Adrenal gland (tissue), 19 donors: ENCODE data around the gene STAT4. TPM values are rescaled to one million over a fixed set of nuclear protein-coding genes. Genes with fewer than 3 reads are reported as not detected.

Experiments
- DNase-seq, 7 donors: peaks; one replicate each; pipeline ENCODE4 v3.0.0-alpha.2; 2019 to 2020
- H3K27ac ChIP-seq, 5 donors: fragments of 200-600 bp; sonication (generic) in 4 of 5; 1 replicate in 3 of 5; 2 replicates in 2 of 5; pipeline versions ENCODE4 v1.5.1 to v1.8.0; 2016 to 2020; ENCODE audit warnings: mild to moderate bottlenecking in 1 of 5
- H3K27me3 ChIP-seq: fragments of 200-600 bp; 2 replicates; pipeline ENCODE4 v1.8.0; 2021
- H3K36me3 ChIP-seq, 2 donors: fragments of 200-600 bp; replicated peaks in 1 of 2; 1 replicate in 1 of 2; 2 replicates in 1 of 2; pipeline versions ENCODE4 v1.5.1 to v1.8.0; 2018 to 2022
- H3K4me1 ChIP-seq, 2 donors: fragments of 200-600 bp; replicated peaks in 1 of 2; 1 replicate in 1 of 2; 2 replicates in 1 of 2; pipeline versions ENCODE4 v1.5.1 to v1.8.0; 2018 to 2021
- H3K4me3 ChIP-seq, 4 donors: fragments of 200-600 bp; sonication (generic) in 3 of 4; one replicate each; pipeline ENCODE4 v1.5.1; 2016 to 2018
- H3K9me3 ChIP-seq, 3 donors: fragments of 200-600 bp; sonication (generic) in 1 of 3; replicated peaks in 1 of 3; 1 replicate in 2 of 3; 2 replicates in 1 of 3; pipeline versions ENCODE4 v1.5.1 to v1.8.0; 2016 to 2021
- POLR2A ChIP-seq, 2 donors: fragments of 450-650 bp; IDR thresholded peaks; one replicate each; pipeline ENCODE4 v1.6.1; 2017; ENCODE audit warnings: antibody characterized with exemption in 2 of 2, mild to moderate bottlenecking in 2 of 2, moderate library complexity in 1 of 2
- WGBS, 4 donors: extraction: QIAGEN DNeasy Blood & Tissue Kit in 2 of 4; methylation state at CpG; one replicate each; pipeline versions ENCODE4 v1.1.5 to v1.1.7; 2013 to 2017; 5-methylcytosine and 5-hydroxymethylcytosine counted together
- intact Hi-C, 2 donors: fragments of 100-400 bp; cut with DNase I; formaldehyde crosslinking; loops; one replicate each; pipeline versions ENCODE4 v1.14.1 to v1.15.0; 2022 to 2023
- long read RNA-seq, 10 donors: library from polyadenylated mRNA in 3 of 10; unstranded in 2 of 10; stranded (forward) in 1 of 10; transcript quantifications; one replicate each; pipeline ENCODE4 v2.0.0 and lab custom pipeline, GENCODE V29; 2021 to 2026
- polyA plus RNA-seq, 3 donors: library from polyadenylated mRNA; stranded (reverse); fragments of 200-250 nt in 2 of 3; fragments of 350-450 nt in 1 of 3; fragmentation: Illumina TruSeq in 1 of 3; extraction: RNeasy Lipid Tissue Mini Kit (QIAGEN cat#74804) in 1 of 3; gene quantifications; one replicate each; pipeline ENCODE4 v1.2.3, GENCODE V29; 2013 to 2014
- total RNA-seq, 9 donors: library from RNA; depleted of rRNA in 4 of 9; stranded (reverse); fragments of >200 nt in 4 of 9; fragments of 120-200 nt in 1 of 9; fragmentation: NEBNext Ultra II Directional in 1 of 9; extraction: Animal tissue kit (Norgen Biotek cat#: 25700) in 1 of 9; gene quantifications; one replicate each; pipeline versions ENCODE4 v1.1.0 to v1.2.4, GENCODE V29; 2013 to 2023
- TF ChIP-seq, protein P1 (sequence below), 6 experiments: fragments of 450-650 bp in 4 of 6; fragments of 200-600 bp in 2 of 6; sonication (generic) in 1 of 6; IDR thresholded peaks; 1 replicate in 5 of 6; 2 replicates in 1 of 6; pipeline versions ENCODE4 v1.5.1 to v1.8.0; 2016 to 2021; ENCODE audit warnings: antibody characterized with exemption in 6 of 6, mild to moderate bottlenecking in 2 of 6, moderate library complexity in 1 of 6
- donor health status: healthy with polysubstance abuse.
- donor health status: Bipolar disorder and iron deficiency.
- donor health status: DM: yes; HTN: yes; CAD: no.
- donor health status: DM: no; HTN: no; CAD: no.
- donor health status: DM: no; HTN: no; CAD: no.
- donor health status: DM: yes; HTN: yes; CAD: no.

Gene STAT4, protein sequence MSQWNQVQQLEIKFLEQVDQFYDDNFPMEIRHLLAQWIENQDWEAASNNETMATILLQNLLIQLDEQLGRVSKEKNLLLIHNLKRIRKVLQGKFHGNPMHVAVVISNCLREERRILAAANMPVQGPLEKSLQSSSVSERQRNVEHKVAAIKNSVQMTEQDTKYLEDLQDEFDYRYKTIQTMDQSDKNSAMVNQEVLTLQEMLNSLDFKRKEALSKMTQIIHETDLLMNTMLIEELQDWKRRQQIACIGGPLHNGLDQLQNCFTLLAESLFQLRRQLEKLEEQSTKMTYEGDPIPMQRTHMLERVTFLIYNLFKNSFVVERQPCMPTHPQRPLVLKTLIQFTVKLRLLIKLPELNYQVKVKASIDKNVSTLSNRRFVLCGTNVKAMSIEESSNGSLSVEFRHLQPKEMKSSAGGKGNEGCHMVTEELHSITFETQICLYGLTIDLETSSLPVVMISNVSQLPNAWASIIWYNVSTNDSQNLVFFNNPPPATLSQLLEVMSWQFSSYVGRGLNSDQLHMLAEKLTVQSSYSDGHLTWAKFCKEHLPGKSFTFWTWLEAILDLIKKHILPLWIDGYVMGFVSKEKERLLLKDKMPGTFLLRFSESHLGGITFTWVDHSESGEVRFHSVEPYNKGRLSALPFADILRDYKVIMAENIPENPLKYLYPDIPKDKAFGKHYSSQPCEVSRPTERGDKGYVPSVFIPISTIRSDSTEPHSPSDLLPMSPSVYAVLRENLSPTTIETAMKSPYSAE
- 1 to 10 TPM in 6 of 9 donors, under 1 TPM in 3; 0.52 to 4.9 (median 1.3) TPM for total RNA-seq
- polyA plus RNA-seq, result 1 to 10 TPM; 1.8 to 5.1 (median 4.1) TPM
- long read RNA-seq, donor 1, result 0 reads
- long read RNA-seq, donor 2, result 0 reads
- long read RNA-seq, donor 3, result 0 reads
- long read RNA-seq, donor 4, result 0 reads
- long read RNA-seq, donor 5, result 0 reads
- long read RNA-seq, donor 6, partial matches to known transcripts, result 0 of 1 reads
- long read RNA-seq, donor 6, other reads (novel, unspliced or antisense), result 1 of 1 reads
- long read RNA-seq, donor 7, result 0 reads
- long read RNA-seq, donor 8, result 0 reads
- long read RNA-seq, donor 9, result 0 reads
- long read RNA-seq, donor 10, result 0 reads

DNA sequence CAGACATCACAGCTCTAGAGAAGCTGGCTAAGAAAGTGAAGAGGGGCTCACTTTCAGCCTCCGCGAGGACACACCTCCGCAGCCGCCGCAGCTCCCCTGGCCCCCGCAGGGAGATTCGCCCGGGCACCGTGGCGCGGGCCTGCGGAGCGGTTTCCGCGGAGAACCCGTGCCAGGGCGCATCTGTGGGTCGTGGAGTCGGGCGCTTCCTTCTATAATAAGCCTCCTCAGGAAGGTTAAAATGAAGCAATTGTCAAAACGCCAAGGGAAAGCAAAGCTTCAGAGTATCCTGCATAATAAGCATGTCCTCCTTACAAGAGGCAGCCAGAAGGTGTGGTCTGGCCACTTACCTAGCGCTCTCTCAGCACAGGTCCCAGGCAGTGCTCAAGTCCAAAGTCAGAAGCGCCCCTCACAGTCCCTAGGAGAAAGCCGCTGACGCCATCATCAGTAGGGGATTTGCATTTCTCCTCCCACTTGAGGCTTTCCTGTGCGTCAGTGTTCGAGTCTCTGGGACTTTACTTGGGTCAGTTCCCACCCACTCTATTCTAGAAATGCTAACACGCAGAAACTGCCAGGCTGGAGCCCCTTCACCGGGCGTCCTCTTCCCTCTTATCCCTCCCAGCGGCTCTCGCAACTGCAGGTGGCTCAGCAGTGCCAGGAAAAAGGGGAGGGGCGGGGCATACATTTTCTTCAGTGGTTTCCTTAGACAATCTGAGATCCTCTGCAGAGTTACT is at the start of gene STAT4:
Gene STAT4 (minus strand): TSS at position 395 of the 731 bp plus-strand sequence. CDS start 2,791 bp downstream, outside the sequence.
- TF ChIP-seq POLR2A (IDR thresholded peaks at IDR 0.05), result peak in 1 of 2 donors; percentile 5
- TF ChIP-seq, protein P1, sequence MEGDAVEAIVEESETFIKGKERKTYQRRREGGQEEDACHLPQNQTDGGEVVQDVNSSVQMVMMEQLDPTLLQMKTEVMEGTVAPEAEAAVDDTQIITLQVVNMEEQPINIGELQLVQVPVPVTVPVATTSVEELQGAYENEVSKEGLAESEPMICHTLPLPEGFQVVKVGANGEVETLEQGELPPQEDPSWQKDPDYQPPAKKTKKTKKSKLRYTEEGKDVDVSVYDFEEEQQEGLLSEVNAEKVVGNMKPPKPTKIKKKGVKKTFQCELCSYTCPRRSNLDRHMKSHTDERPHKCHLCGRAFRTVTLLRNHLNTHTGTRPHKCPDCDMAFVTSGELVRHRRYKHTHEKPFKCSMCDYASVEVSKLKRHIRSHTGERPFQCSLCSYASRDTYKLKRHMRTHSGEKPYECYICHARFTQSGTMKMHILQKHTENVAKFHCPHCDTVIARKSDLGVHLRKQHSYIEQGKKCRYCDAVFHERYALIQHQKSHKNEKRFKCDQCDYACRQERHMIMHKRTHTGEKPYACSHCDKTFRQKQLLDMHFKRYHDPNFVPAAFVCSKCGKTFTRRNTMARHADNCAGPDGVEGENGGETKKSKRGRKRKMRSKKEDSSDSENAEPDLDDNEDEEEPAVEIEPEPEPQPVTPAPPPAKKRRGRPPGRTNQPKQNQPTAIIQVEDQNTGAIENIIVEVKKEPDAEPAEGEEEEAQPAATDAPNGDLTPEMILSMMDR (IDR thresholded peaks at IDR 0.05), result no peak
- intact Hi-C loops, result loop anchor here in 1 of 2 donors (10.0 kb wide), 1 partner anchor 96 kb away; no protein-coding TSS in a partner anchor
- peak; percentile 23 to 81 (median 33) for DNase-seq
- WGBS, 4 donors, result 5 to 10% (median 7%) methylated on average over 8 to 33 of the region's 33 CpGs
- H3K4me1 ChIP-seq, result no peaks in the 10 kb centered on the region
- peak within 1 kb of the TSS; percentile 9 to 53 (median 24) for H3K4me3 ChIP-seq
- no peaks in the 10 kb centered on the region for H3K36me3 ChIP-seq
- H3K27me3 ChIP-seq, result no peaks in the 10 kb centered on the region
- H3K27ac ChIP-seq, result peak within 1 kb of the TSS in 2 of 5 donors; percentile 55 to 73
- H3K9me3 ChIP-seq, result no peaks in the 10 kb centered on the region

DNA sequence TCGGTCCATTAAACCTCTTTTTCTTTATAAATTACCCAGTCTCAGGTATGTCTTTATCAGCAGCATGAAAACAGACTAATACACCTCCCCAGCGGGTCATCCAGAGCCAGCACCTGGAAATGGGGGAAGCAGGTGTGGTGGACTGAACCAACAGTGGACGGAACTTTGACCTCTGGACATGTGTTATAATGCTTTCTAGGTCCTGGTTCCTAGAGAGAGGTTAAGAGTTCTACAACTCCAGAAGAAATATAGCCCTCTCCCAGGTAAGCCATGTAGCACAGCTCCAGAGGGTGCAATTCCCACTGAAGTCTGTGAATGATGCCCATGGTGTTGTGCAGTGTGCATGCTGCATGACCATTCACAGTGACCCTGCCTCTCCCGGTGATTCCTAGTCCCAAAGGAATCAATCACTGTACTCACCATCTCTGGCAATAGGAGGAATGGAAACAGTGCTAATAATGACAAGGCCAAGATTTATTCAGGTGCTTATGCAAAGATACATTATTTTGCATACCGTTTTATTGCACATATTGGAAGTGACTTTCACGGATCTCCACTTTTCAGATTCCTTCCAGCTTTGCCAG is 49.2 kb upstream of the STAT4 start:
- H3K4me1 ChIP-seq, result no peaks in the 10 kb centered on the region
- H3K27ac ChIP-seq, result no peak overlapping the region
- WGBS, 4 donors, result 82 to 88% (median 83%) methylated on average over 5 to 6 of the region's 6 CpGs
- DNase-seq, result no peak
- intact Hi-C loops, result no loop called here
- no peak overlapping the region for H3K4me3 ChIP-seq
- no peak for TF ChIP-seq POLR2A (IDR thresholded peaks at IDR 0.05)
- TF ChIP-seq, protein P1 (IDR thresholded peaks at IDR 0.05), result no peak
- no peaks in the 10 kb centered on the region for H3K9me3 ChIP-seq
- H3K27me3 ChIP-seq, result no peaks in the 10 kb centered on the region
- H3K36me3 ChIP-seq, result no peaks in the 10 kb centered on the region

DNA sequence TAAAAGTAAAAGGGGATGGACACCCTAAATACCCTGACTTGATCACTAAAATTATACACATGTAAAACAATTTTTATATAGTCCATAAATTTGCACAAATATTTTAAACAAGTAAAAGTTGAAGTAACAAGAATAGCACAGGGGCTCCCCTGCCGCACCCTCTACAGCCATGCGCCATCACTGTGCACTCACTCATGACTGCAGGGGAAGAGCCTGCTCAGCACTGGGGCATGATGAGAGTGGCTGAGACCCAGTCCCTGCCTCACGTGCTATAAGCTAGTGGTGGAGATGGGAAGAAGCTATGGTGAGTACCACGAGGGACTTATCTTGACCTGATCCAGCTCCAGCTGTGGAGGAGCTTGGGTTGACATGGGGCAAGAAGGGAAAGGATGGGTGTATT is 47.5 kb upstream of the STAT4 start:
- 80 to 93% (median 86%) methylated on average over 4 of the region's 4 CpGs for WGBS, 4 donors
- TF ChIP-seq, protein P1 (IDR thresholded peaks at IDR 0.05), result no peak
- no peak for TF ChIP-seq POLR2A (IDR thresholded peaks at IDR 0.05)
- no peaks in the 10 kb centered on the region for H3K9me3 ChIP-seq
- no peak overlapping the region for H3K4me3 ChIP-seq
- intact Hi-C loops, result no loop called here
- no peaks in the 10 kb centered on the region for H3K27me3 ChIP-seq
- DNase-seq, result no peak
- H3K36me3 ChIP-seq, result no peaks in the 10 kb centered on the region
- no peaks in the 10 kb centered on the region for H3K4me1 ChIP-seq
- H3K27ac ChIP-seq, result no peak overlapping the region
